ENCODE data around the gene APC. TPM values are rescaled to one million over a fixed set of nuclear protein-coding genes. Genes with fewer than 3 reads are reported as not detected.

APC gene
- 54.1 TPM for total RNA-seq
- long read RNA-seq, partial matches to known transcripts = 1 of 8 reads
- long read RNA-seq, other reads (novel, unspliced or antisense) = 7 of 8 reads

- no peaks in the 10 kb centered on the region for H3K9me3 ChIP-seq
Observed at GRCh38 chr5:112737463-112738190, at the start of gene APC. APC (plus strand) TSS chr5:112737885; CDS start chr5:112754891, 17,006 bp downstream.

GRCh38 chr5:112689155-112689909 is 48.4 kb upstream of the APC start:
- TF ChIP-seq, protein P1, sequence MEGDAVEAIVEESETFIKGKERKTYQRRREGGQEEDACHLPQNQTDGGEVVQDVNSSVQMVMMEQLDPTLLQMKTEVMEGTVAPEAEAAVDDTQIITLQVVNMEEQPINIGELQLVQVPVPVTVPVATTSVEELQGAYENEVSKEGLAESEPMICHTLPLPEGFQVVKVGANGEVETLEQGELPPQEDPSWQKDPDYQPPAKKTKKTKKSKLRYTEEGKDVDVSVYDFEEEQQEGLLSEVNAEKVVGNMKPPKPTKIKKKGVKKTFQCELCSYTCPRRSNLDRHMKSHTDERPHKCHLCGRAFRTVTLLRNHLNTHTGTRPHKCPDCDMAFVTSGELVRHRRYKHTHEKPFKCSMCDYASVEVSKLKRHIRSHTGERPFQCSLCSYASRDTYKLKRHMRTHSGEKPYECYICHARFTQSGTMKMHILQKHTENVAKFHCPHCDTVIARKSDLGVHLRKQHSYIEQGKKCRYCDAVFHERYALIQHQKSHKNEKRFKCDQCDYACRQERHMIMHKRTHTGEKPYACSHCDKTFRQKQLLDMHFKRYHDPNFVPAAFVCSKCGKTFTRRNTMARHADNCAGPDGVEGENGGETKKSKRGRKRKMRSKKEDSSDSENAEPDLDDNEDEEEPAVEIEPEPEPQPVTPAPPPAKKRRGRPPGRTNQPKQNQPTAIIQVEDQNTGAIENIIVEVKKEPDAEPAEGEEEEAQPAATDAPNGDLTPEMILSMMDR (IDR thresholded peaks at IDR 0.05) = no peak
- ATAC-seq = no peak
- H3K9me3 ChIP-seq = no peaks in the 10 kb centered on the region
- H3K4me3 ChIP-seq = no peak overlapping the region
- intact Hi-C loops (cut with DNase I) = no loop called here
- H3K27ac ChIP-seq = no peak overlapping the region
- H3K36me3 ChIP-seq = no peaks in the 10 kb centered on the region
- no peaks in the 10 kb centered on the region for H3K4me1 ChIP-seq
- H3K27me3 ChIP-seq = no peaks in the 10 kb centered on the region
- DNase-seq = no peak

More at GRCh38 chr5:112737463-112738190, at the start of gene APC:
- Histone ChIP-seq H3K27ac (peak within 1 kb of the TSS; percentile 61), H3K4me1 (peaks cover 5% of the 10 kb centered on the region), H3K36me3 (no peaks in the 10 kb centered on the region), H3K27me3 (no peaks in the 10 kb centered on the region), H3K4me3 (peak within 1 kb of the TSS; percentile 62)
- DNase-seq (peak; percentile 93), ATAC-seq (peak; percentile 100)
- intact Hi-C loops (cut with DNase I) = no loop called here
- TF ChIP-seq, protein P1 (IDR thresholded peaks at IDR 0.05) = no peak

- Histone ChIP-seq H3K4me3 (no peak overlapping the region), H3K4me1 (no peaks in the 10 kb centered on the region), H3K27ac (no peak overlapping the region), H3K36me3 (no peaks in the 10 kb centered on the region), H3K9me3 (no peaks in the 10 kb centered on the region), H3K27me3 (no peaks in the 10 kb centered on the region)
- no peak for ATAC-seq
- no peak for DNase-seq
- intact Hi-C loops (cut with DNase I) = no loop called here
- TF ChIP-seq, protein P1 (IDR thresholded peaks at IDR 0.05) = no peak
Observed at GRCh38 chr5:112690605-112691338, 46.9 kb upstream of the APC start.

DNA sequence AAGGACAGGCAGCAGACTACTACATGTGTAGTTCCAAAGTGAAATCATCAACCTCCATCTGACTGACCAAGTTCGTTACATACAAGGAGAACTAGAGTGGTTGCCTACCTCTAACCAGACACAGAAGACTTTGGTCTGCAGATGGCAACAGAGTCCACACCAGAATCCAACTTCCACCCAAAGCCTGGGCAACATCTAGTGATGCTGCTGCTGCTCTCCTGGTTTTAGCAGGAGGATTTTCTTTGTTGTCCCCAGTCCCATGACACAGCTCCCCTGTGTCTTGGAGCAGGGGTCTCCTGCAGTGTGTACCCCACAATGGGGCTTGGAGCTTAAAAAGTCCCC is 46.4 kb upstream of the APC start:
- ATAC-seq = no peak
- Histone ChIP-seq H3K9me3 (no peaks in the 10 kb centered on the region), H3K27ac (no peak overlapping the region), H3K27me3 (no peaks in the 10 kb centered on the region), H3K4me1 (no peaks in the 10 kb centered on the region), H3K36me3 (no peaks in the 10 kb centered on the region), H3K4me3 (no peak overlapping the region)
- DNase-seq = no peak
- TF ChIP-seq, protein P1 (IDR thresholded peaks at IDR 0.05) = no peak
- intact Hi-C loops (cut with DNase I) = no loop called here

DNA sequence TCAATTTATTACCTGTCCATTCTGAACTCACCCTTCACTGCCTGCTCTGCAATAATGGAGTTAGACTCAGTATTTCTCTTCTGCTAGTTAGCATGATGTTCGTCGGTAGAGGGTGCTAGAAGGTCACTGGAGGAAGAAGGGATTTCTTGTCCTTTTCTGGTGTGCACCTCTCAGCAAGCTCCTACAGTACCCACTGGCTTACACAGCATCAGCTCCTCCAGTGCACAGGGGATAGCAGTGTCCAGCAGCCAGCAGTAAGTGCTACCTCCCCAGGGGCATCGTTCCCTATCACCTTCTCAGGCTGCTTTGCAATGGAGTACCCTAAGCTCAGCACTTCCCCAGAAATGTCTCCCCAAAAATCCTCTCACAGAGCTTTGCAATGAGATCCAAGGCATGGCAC is 45.9 kb upstream of the APC start:
- Histone ChIP-seq H3K27ac (no peak overlapping the region), H3K36me3 (no peaks in the 10 kb centered on the region), H3K4me1 (no peaks in the 10 kb centered on the region), H3K4me3 (no peak overlapping the region), H3K9me3 (no peaks in the 10 kb centered on the region), H3K27me3 (no peaks in the 10 kb centered on the region)
- TF ChIP-seq, protein P1 (IDR thresholded peaks at IDR 0.05) = peak; percentile 20
- ATAC-seq = peak; percentile 65
- intact Hi-C loops (cut with DNase I) = no loop called here
- DNase-seq = no peak

All from upper lobe of right lung (tissue), 1 donor.